Measurements from ENCODE around the gene PDE6A.

PDE6A gene

GRCh38 chr5:149898811-149899210 lies 45.8 kb downstream of the PDE6A start:
- no peaks in the 10 kb centered on the region for H3K36me3 ChIP-seq (ENCODE audit: control insufficient read depth, insufficient read depth, low read length)

DNA sequence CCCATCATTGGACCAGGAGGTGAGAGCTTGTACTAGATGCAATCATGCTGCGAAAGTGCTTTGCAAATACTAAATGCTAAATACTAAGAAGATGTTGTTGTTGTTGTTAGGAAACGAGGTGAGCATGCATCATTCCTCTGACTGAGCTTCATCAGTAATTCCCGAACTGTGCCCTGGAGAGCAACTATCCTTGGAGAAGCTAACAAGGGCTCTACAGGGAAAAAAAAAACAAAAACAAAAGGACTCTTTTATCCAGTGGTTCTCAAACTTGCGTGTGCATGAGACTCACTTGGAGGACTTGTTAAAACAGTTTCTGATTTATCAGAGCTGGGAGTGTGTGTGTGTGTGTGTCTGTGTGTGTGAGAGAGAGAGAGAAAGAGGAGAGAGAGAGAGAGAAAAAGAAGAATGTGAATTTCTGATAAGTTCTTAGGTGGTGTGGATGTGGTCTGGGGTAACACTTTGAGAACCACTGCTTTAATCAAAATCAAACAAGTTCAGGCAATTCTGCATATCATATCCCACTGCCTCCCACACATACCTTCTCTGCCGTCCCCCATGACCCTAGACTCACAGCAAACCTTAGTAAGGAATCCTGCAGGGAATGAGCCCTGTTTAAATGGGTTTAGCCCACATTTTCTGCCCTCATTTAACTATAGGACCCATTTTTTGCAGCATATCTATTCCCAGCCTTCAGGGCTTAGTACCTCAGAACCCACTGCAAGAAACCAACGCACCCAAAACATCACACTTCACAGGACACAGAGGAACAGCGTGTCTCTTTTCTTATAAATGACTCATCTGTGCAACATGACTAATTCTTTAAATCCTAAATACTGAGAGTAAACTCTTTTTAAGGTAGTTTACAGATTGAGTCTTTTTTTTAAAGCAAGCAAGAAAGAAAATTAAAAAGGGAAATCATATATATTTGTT lies 48.9 kb downstream of the PDE6A start:
- Histone ChIP-seq H3K27me3 (replicated peaks; ENCODE audit: control insufficient read depth, insufficient read depth, low read length, poor library complexity, severe bottlenecking) (no peaks in the 10 kb centered on the region), H3K9me3 (ENCODE audit: control insufficient read depth, low read length) (no peaks in the 10 kb centered on the region), H3K4me1 (ENCODE audit: control insufficient read depth, insufficient read depth, low read length, poor library complexity, severe bottlenecking) (no peaks in the 10 kb centered on the region), H3K27ac (ENCODE audit: insufficient read depth, low read length, poor library complexity, severe bottlenecking) (no peak overlapping the region), H3K4me3 (ENCODE audit: insufficient read depth, low read depth, low read length, poor library complexity, severe bottlenecking) (no peak overlapping the region), H3K36me3 (ENCODE audit: control insufficient read depth, insufficient read depth, low read length) (no peaks in the 10 kb centered on the region)
- no peak for DNase-seq

More at GRCh38 chr5:149898811-149899210, 45.8 kb downstream of the PDE6A start:
- DNase-seq, result no peak
- H3K4me3 ChIP-seq (ENCODE audit: insufficient read depth, low read depth, low read length, poor library complexity, severe bottlenecking), result no peak overlapping the region
- H3K27ac ChIP-seq (ENCODE audit: insufficient read depth, low read length, poor library complexity, severe bottlenecking), result no peak overlapping the region
- no peaks in the 10 kb centered on the region for H3K9me3 ChIP-seq (ENCODE audit: control insufficient read depth, low read length)
- no peaks in the 10 kb centered on the region for H3K4me1 ChIP-seq (ENCODE audit: control insufficient read depth, insufficient read depth, low read length, poor library complexity, severe bottlenecking)
- no peaks in the 10 kb centered on the region for H3K27me3 ChIP-seq (replicated peaks; ENCODE audit: control insufficient read depth, insufficient read depth, low read length, poor library complexity, severe bottlenecking)

DNA sequence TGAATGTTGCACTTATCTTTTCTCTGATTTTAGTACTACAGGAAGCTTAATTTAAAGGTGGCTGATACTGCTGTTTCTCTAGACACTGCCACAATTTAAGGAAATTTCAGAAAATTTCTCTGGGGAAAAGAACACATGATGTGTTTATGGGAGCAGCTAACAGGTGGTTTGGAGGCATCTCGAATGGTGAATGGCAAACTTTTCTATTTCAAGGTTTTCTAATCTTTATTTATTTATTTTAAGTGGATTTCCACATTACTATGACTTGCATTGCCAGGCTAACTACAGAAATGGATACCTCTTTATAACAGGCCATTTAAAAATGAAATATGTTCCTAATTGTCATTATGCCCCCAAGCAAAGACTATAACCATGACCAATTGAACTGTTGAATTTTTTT lies 50.4 kb downstream of the PDE6A start:
- H3K27me3 ChIP-seq (replicated peaks; ENCODE audit: control insufficient read depth, insufficient read depth, low read length, poor library complexity, severe bottlenecking), result no peaks in the 10 kb centered on the region
- H3K27ac ChIP-seq (ENCODE audit: insufficient read depth, low read length, poor library complexity, severe bottlenecking), result no peak overlapping the region
- no peak for DNase-seq
- H3K4me3 ChIP-seq (ENCODE audit: insufficient read depth, low read depth, low read length, poor library complexity, severe bottlenecking), result no peak overlapping the region
- no peaks in the 10 kb centered on the region for H3K36me3 ChIP-seq (ENCODE audit: control insufficient read depth, insufficient read depth, low read length)
- H3K9me3 ChIP-seq (ENCODE audit: control insufficient read depth, low read length), result no peaks in the 10 kb centered on the region
- H3K4me1 ChIP-seq (ENCODE audit: control insufficient read depth, insufficient read depth, low read length, poor library complexity, severe bottlenecking), result no peaks in the 10 kb centered on the region

DNA sequence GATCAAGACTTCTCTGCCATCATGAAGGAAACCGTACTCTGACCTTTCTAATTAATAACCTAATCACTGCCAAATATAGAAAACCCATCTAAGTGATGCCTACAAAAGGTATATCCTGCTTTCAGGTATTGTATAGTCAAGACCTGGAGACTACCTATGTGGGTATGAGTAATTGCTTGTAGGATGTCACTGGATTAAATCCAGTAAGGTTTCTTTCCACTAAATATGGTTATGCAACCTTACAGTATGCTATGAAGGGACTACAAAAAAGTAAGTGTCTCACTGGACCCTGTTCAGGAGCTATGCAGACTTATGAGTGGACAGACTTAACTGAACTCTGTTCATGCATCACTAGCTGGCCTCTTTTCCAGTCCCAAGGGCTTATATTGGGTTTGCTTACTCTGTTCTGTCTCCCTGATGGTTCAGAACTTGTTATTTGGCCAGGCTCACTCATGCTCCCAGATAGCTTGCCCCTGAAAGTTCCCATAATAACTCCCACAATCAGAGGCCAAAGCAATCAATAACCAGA lies 51.1 kb downstream of the PDE6A start:
- H3K4me1 ChIP-seq (ENCODE audit: control insufficient read depth, insufficient read depth, low read length, poor library complexity, severe bottlenecking), result no peaks in the 10 kb centered on the region
- no peaks in the 10 kb centered on the region for H3K9me3 ChIP-seq (ENCODE audit: control insufficient read depth, low read length)
- no peak overlapping the region for H3K27ac ChIP-seq (ENCODE audit: insufficient read depth, low read length, poor library complexity, severe bottlenecking)
- DNase-seq, result no peak
- no peaks in the 10 kb centered on the region for H3K36me3 ChIP-seq (ENCODE audit: control insufficient read depth, insufficient read depth, low read length)
- H3K4me3 ChIP-seq (ENCODE audit: insufficient read depth, low read depth, low read length, poor library complexity, severe bottlenecking), result no peak overlapping the region
- H3K27me3 ChIP-seq (replicated peaks; ENCODE audit: control insufficient read depth, insufficient read depth, low read length, poor library complexity, severe bottlenecking), result no peaks in the 10 kb centered on the region

DNA sequence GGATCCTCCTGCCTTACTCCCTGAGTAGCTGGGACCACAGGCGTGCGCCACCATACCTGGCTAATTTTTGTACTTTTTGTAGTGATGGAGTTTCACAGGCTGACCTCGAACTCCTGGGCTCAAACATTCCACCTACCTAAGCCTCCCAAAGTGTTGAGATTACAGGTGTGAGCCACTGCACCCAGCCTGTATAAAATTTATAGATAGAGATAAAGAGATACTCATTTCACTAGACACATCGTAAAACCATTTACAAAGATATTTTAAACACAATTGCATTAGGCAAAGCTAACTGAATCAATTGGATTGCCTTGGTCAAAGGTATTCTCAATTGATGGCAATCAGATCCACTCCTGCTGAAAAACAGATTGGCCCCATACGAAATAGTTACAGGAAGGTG lies 52.0 kb downstream of the PDE6A start:
- Histone ChIP-seq H3K36me3 (ENCODE audit: control insufficient read depth, insufficient read depth, low read length) (no peaks in the 10 kb centered on the region), H3K9me3 (ENCODE audit: control insufficient read depth, low read length) (no peaks in the 10 kb centered on the region), H3K27me3 (replicated peaks; ENCODE audit: control insufficient read depth, insufficient read depth, low read length, poor library complexity, severe bottlenecking) (no peaks in the 10 kb centered on the region), H3K4me1 (ENCODE audit: control insufficient read depth, insufficient read depth, low read length, poor library complexity, severe bottlenecking) (no peaks in the 10 kb centered on the region), H3K27ac (ENCODE audit: insufficient read depth, low read length, poor library complexity, severe bottlenecking) (no peak overlapping the region), H3K4me3 (ENCODE audit: insufficient read depth, low read depth, low read length, poor library complexity, severe bottlenecking) (no peak overlapping the region)
- no peak for DNase-seq

GRCh38 chr5:149888280-149888679 lies 56.3 kb downstream of the PDE6A start:
- Histone ChIP-seq H3K4me3 (ENCODE audit: insufficient read depth, low read depth, low read length, poor library complexity, severe bottlenecking) (no peak overlapping the region), H3K36me3 (ENCODE audit: control insufficient read depth, insufficient read depth, low read length) (no peaks in the 10 kb centered on the region), H3K27me3 (replicated peaks; ENCODE audit: control insufficient read depth, insufficient read depth, low read length, poor library complexity, severe bottlenecking) (no peaks in the 10 kb centered on the region), H3K9me3 (ENCODE audit: control insufficient read depth, low read length) (no peaks in the 10 kb centered on the region), H3K27ac (ENCODE audit: insufficient read depth, low read length, poor library complexity, severe bottlenecking) (no peak overlapping the region), H3K4me1 (ENCODE audit: control insufficient read depth, insufficient read depth, low read length, poor library complexity, severe bottlenecking) (no peaks in the 10 kb centered on the region)
- no peak for DNase-seq

- H3K36me3 ChIP-seq (ENCODE audit: control insufficient read depth, insufficient read depth, low read length), result no peaks in the 10 kb centered on the region
- no peak for DNase-seq
- H3K27me3 ChIP-seq (replicated peaks; ENCODE audit: control insufficient read depth, insufficient read depth, low read length, poor library complexity, severe bottlenecking), result no peaks in the 10 kb centered on the region
- no peaks in the 10 kb centered on the region for H3K4me1 ChIP-seq (ENCODE audit: control insufficient read depth, insufficient read depth, low read length, poor library complexity, severe bottlenecking)
- H3K9me3 ChIP-seq (ENCODE audit: control insufficient read depth, low read length), result no peaks in the 10 kb centered on the region
- H3K4me3 ChIP-seq (ENCODE audit: insufficient read depth, low read depth, low read length, poor library complexity, severe bottlenecking), result no peak overlapping the region
- H3K27ac ChIP-seq (ENCODE audit: insufficient read depth, low read length, poor library complexity, severe bottlenecking), result no peak overlapping the region
These were observed 56.9 kb downstream of the PDE6A start for GRCh38 chr5:149887622-149888183.

DNA sequence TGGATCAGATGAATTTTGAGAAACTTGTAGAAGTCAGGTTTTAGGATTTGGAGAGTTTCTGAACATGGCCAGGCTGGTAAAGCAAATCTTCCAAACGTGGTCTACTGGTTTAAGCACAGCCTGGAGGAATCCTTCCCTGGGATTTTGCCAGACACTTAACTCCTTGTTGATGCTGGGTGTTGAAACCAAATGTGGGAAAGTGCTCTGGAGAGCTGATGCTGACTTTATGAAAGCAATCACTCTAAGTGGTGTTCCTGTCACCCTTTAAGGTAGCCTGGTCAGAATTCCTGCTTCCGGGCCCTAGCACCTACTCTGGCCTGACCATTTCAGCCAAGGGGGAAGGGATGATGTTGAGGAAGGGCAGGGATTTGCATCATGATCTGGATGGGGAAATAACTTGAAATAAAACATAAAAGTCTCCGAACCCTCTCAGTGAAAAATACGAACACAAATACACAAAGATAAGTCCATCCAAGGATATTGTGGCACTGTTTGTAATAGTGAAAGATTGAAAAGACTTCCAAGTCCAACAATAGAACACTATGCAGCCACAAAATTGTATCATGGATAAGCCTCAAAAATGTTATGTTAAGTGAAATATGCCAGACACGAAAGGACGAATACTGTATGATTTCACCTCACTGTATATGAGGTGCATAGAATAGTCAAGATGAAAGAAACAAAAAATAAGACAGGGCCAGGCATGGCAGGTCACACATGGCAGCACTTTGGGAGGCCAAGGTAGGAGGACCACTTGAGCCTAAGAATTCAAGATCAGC lies 57.7 kb downstream of the PDE6A start:
- H3K4me1 ChIP-seq (ENCODE audit: control insufficient read depth, insufficient read depth, low read length, poor library complexity, severe bottlenecking), result no peaks in the 10 kb centered on the region
- no peaks in the 10 kb centered on the region for H3K36me3 ChIP-seq (ENCODE audit: control insufficient read depth, insufficient read depth, low read length)
- DNase-seq, result no peak
- no peak overlapping the region for H3K4me3 ChIP-seq (ENCODE audit: insufficient read depth, low read depth, low read length, poor library complexity, severe bottlenecking)
- H3K27ac ChIP-seq (ENCODE audit: insufficient read depth, low read length, poor library complexity, severe bottlenecking), result no peak overlapping the region
- H3K27me3 ChIP-seq (replicated peaks; ENCODE audit: control insufficient read depth, insufficient read depth, low read length, poor library complexity, severe bottlenecking), result no peaks in the 10 kb centered on the region
- H3K9me3 ChIP-seq (ENCODE audit: control insufficient read depth, low read length), result no peaks in the 10 kb centered on the region

GRCh38 chr5:149886060-149886459 lies 58.5 kb downstream of the PDE6A start:
- Histone ChIP-seq H3K9me3 (ENCODE audit: control insufficient read depth, low read length) (no peaks in the 10 kb centered on the region), H3K4me1 (ENCODE audit: control insufficient read depth, insufficient read depth, low read length, poor library complexity, severe bottlenecking) (no peaks in the 10 kb centered on the region)

More at GRCh38 chr5:149886060-149886459, 58.5 kb downstream of the PDE6A start:
- Histone ChIP-seq H3K4me3 (ENCODE audit: insufficient read depth, low read depth, low read length, poor library complexity, severe bottlenecking) (no peak overlapping the region), H3K27ac (ENCODE audit: insufficient read depth, low read length, poor library complexity, severe bottlenecking) (no peak overlapping the region), H3K27me3 (replicated peaks; ENCODE audit: control insufficient read depth, insufficient read depth, low read length, poor library complexity, severe bottlenecking) (no peaks in the 10 kb centered on the region), H3K36me3 (ENCODE audit: control insufficient read depth, insufficient read depth, low read length) (no peaks in the 10 kb centered on the region)
- DNase-seq, result no peak

All from effector memory CD4-positive, alpha-beta T cell (primary cell).